ENCODE results near the gene TMEM115.

Gene TMEM115

DNA sequence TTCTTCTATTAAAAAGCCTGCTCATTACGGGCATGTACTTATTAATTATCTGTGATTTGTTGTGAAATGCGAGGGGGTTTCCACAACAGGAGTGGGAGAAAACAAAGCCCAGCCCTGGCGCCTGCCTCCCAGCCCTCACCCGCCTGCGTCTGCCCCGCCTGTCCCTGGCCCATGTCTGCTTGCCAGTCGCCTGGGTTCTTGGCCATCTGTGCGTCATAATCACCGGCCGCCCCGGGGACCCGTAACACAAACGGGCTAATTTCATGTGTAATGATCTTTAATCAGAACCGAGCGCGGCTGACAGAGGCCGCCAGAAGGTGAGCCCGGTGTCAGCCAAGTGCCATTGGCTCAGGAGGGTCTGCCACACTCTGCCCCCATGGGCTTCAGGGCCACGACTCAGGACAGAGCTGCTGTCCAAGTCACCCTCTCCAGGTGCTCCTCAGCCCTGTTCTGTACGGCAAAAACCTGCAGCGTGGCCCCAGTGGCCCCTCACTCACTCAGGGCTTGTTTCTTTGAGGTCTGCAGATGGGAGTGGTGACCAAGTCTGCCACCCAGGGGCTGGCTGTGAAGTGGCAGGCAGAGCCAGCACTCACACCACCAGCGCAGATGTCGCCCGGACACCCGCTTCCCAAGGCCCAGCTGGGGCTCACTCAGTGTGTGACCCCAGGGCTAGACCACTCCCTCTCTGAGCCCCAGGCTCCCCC is 28.8 kb upstream of the TMEM115 start:
- no peak overlapping the region for H3K9ac ChIP-seq (ENCODE audit: low read length)
- no peak overlapping the region for H3K27ac ChIP-seq (ENCODE audit: low read length)
- H3K36me3 ChIP-seq (replicated peaks; ENCODE audit: low read depth, low read length): no peaks in the 10 kb centered on the region
- no peaks in the 10 kb centered on the region for H3K4me1 ChIP-seq (ENCODE audit: low read length)
- no peaks in the 10 kb centered on the region for H3K9me3 ChIP-seq (ENCODE audit: insufficient read depth, low read length)
- no peak for TF ChIP-seq EZH2phosphoT487 (IDR thresholded peaks at IDR 0.05; ENCODE audit: low read depth)
- TF ChIP-seq, protein P1, sequence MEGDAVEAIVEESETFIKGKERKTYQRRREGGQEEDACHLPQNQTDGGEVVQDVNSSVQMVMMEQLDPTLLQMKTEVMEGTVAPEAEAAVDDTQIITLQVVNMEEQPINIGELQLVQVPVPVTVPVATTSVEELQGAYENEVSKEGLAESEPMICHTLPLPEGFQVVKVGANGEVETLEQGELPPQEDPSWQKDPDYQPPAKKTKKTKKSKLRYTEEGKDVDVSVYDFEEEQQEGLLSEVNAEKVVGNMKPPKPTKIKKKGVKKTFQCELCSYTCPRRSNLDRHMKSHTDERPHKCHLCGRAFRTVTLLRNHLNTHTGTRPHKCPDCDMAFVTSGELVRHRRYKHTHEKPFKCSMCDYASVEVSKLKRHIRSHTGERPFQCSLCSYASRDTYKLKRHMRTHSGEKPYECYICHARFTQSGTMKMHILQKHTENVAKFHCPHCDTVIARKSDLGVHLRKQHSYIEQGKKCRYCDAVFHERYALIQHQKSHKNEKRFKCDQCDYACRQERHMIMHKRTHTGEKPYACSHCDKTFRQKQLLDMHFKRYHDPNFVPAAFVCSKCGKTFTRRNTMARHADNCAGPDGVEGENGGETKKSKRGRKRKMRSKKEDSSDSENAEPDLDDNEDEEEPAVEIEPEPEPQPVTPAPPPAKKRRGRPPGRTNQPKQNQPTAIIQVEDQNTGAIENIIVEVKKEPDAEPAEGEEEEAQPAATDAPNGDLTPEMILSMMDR (IDR thresholded peaks at IDR 0.05; ENCODE audit: low read depth, low read length): peak; percentile 45
- H4K20me1 ChIP-seq (ENCODE audit: insufficient read depth, low read length): no peaks in the 10 kb centered on the region
- no peaks in the 10 kb centered on the region for H3K27me3 ChIP-seq (ENCODE audit: low read depth, low read length)
- no peak overlapping the region for H2AFZ ChIP-seq (ENCODE audit: low read depth, low read length)
- no peak overlapping the region for H3K4me3 ChIP-seq (ENCODE audit: low read length)
- no peak overlapping the region for H3K4me2 ChIP-seq (ENCODE audit: low read length)
- no peaks in the 10 kb centered on the region for H3K79me2 ChIP-seq (ENCODE audit: low read length)

DNA sequence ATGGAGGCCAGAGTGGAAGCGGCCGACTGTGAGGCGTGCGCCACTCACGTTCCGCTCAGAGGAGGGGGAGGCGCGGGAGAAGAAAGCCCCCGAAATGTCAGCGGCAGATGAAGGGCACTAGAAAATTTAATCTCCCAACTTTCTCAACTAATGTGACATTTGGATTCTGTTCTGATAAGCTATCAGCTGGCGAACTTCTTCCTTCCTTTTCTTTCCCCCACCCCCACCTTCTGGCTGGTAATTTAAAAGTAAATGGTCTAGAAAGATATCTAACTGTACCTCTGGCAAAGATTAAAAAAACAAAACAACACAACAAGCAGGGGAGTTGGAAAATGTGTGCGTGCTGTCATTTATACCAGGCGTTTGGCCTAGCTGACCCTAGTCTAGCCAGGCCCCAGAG is 26.4 kb upstream of the TMEM115 start:
- Histone ChIP-seq H2AFZ (ENCODE audit: low read depth, low read length) (no peak overlapping the region), H3K27ac (ENCODE audit: low read length) (no peak overlapping the region), H3K4me1 (ENCODE audit: low read length) (no peaks in the 10 kb centered on the region), H3K4me3 (ENCODE audit: low read length) (no peak overlapping the region), H4K20me1 (ENCODE audit: insufficient read depth, low read length) (no peaks in the 10 kb centered on the region), H3K9ac (ENCODE audit: low read length) (no peak overlapping the region), H3K27me3 (ENCODE audit: low read depth, low read length) (no peaks in the 10 kb centered on the region), H3K4me2 (ENCODE audit: low read length) (no peak overlapping the region), H3K9me3 (ENCODE audit: insufficient read depth, low read length) (no peaks in the 10 kb centered on the region), H3K36me3 (replicated peaks; ENCODE audit: low read depth, low read length) (no peaks in the 10 kb centered on the region), H3K79me2 (ENCODE audit: low read length) (no peaks in the 10 kb centered on the region)
- no peak for TF ChIP-seq EZH2phosphoT487 (IDR thresholded peaks at IDR 0.05; ENCODE audit: low read depth)
- TF ChIP-seq, protein P1 (IDR thresholded peaks at IDR 0.05; ENCODE audit: low read depth, low read length): no peak

DNA sequence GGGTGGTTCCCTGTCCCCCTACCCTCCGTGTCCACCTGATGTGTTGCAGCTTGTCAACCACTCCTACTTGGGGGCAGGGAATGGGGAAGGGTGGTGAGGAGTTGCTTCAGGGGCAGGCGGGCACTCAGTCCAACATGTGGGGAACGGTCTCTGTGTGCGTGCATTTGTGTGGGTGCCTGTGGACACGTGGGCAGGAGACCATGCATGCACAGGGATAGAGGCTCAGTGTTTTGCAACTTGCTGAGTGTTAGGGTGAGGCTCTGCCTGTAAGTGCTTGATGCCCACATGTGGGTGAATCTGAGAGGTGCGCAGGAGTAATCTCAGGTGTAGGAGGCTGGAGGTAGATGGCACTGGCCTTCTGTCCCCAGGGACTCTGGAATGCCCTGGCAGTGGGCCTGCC is 24.4 kb upstream of the TMEM115 start:
- H3K4me3 ChIP-seq (ENCODE audit: low read length): no peak overlapping the region
- H3K36me3 ChIP-seq (replicated peaks; ENCODE audit: low read depth, low read length): no peaks in the 10 kb centered on the region
- H4K20me1 ChIP-seq (ENCODE audit: insufficient read depth, low read length): no peaks in the 10 kb centered on the region
- no peak overlapping the region for H3K27ac ChIP-seq (ENCODE audit: low read length)
- no peaks in the 10 kb centered on the region for H3K9me3 ChIP-seq (ENCODE audit: insufficient read depth, low read length)
- H2AFZ ChIP-seq (ENCODE audit: low read depth, low read length): no peak overlapping the region
- no peaks in the 10 kb centered on the region for H3K27me3 ChIP-seq (ENCODE audit: low read depth, low read length)
- H3K4me2 ChIP-seq (ENCODE audit: low read length): no peak overlapping the region
- TF ChIP-seq, protein P1 (IDR thresholded peaks at IDR 0.05; ENCODE audit: low read depth, low read length): no peak
- TF ChIP-seq EZH2phosphoT487 (IDR thresholded peaks at IDR 0.05; ENCODE audit: low read depth): no peak
- H3K4me1 ChIP-seq (ENCODE audit: low read length): no peaks in the 10 kb centered on the region
- H3K9ac ChIP-seq (ENCODE audit: low read length): no peak overlapping the region
- no peaks in the 10 kb centered on the region for H3K79me2 ChIP-seq (ENCODE audit: low read length)

DNA sequence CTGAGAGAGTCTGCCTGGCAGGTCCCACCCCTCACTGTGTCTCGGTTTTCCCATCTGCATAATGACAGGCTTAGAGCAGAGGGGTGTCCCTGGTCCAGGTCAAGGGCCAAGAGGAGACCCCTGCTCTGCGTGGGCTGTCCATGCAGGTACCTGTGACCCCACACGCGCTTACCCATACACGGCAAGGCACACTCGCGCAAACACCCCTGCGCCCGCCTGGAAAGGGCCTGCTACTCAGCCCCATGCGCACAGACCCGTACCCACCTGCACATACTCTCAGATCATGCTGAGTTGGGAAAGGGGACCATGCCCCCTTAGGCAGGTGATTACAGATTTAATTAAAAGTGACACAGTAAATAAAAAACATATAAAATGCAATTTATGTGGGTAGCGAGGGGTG is 23.4 kb upstream of the TMEM115 start:
- Histone ChIP-seq H3K36me3 (replicated peaks; ENCODE audit: low read depth, low read length) (no peaks in the 10 kb centered on the region), H4K20me1 (ENCODE audit: insufficient read depth, low read length) (no peaks in the 10 kb centered on the region), H3K9me3 (ENCODE audit: insufficient read depth, low read length) (no peaks in the 10 kb centered on the region), H2AFZ (ENCODE audit: low read depth, low read length) (no peak overlapping the region), H3K27ac (ENCODE audit: low read length) (no peak overlapping the region), H3K79me2 (ENCODE audit: low read length) (no peaks in the 10 kb centered on the region), H3K4me1 (ENCODE audit: low read length) (no peaks in the 10 kb centered on the region), H3K9ac (ENCODE audit: low read length) (no peak overlapping the region), H3K27me3 (ENCODE audit: low read depth, low read length) (no peaks in the 10 kb centered on the region), H3K4me2 (ENCODE audit: low read length) (no peak overlapping the region), H3K4me3 (ENCODE audit: low read length) (no peak overlapping the region)
- TF ChIP-seq EZH2phosphoT487 (IDR thresholded peaks at IDR 0.05; ENCODE audit: low read depth): no peak
- TF ChIP-seq, protein P1 (IDR thresholded peaks at IDR 0.05; ENCODE audit: low read depth, low read length): no peak
